SU-DHL-6 (cell line): ENCODE data around the gene SMOC2.

Source experiments
- H2AFZ ChIP-seq: fragments of 200-600 bp; sonication (generic); 2 replicates; pipeline ENCODE4 v1.6.1; 2014; ENCODE audit warnings: low read depth, mild to moderate bottlenecking, moderate library complexity, mixed read lengths, antibody characterized with exemption, low read length; ENCODE audit not compliant: severe bottlenecking
- H3F3A ChIP-seq: fragments of 200-600 bp; shearing (Covaris generic); 2 replicates; pipeline ENCODE4 v1.6.0; 2016; ENCODE audit warnings: antibody characterized with exemption, mild to moderate bottlenecking; ENCODE audit not compliant: insufficient read depth
- H3K27ac ChIP-seq: fragments of 200-600 bp; sonication (generic); 2 replicates; pipeline ENCODE4 v1.5.1; 2016; ENCODE audit warnings: low read depth, mild to moderate bottlenecking, low read length, moderate library complexity, mixed read lengths
- H3K27me3 ChIP-seq: fragments of 200-600 bp; sonication (generic), shearing (Covaris generic); 2 replicates; pipeline ENCODE4 v1.6.0; 2014; ENCODE audit warnings: mild to moderate bottlenecking, low read length
- H3K36me3 ChIP-seq: fragments of 200-600 bp; sonication (generic); 2 replicates; pipeline ENCODE4 v1.6.1; 2014; ENCODE audit warnings: mild to moderate bottlenecking, low read length, mixed read lengths
- H3K4me2 ChIP-seq: fragments of 300-600, 200-600 bp; shearing (Covaris generic), sonication (generic); 2 replicates; pipeline ENCODE4 v1.6.0; 2014; ENCODE audit warnings: low read length, low read depth, mild to moderate bottlenecking; ENCODE audit not compliant: poor library complexity, severe bottlenecking
- H3K4me3 ChIP-seq: fragments of 200-600 bp; sonication (generic); 2 replicates; pipeline ENCODE4 v1.5.1; 2014; ENCODE audit warnings: antibody characterized with exemption, low read length, mild to moderate bottlenecking, mixed read lengths; ENCODE audit not compliant: insufficient read depth, poor library complexity, severe bottlenecking
- H3K79me2 ChIP-seq: fragments of 200-600 bp; sonication (generic); 2 replicates; pipeline ENCODE4 v1.6.1; 2014; ENCODE audit warnings: mild to moderate bottlenecking, low read length, moderate library complexity; ENCODE audit not compliant: insufficient read depth
- H3K9ac ChIP-seq: fragments of 200-600 bp; sonication (generic); 2 replicates; pipeline ENCODE4 v1.7.0; 2014; ENCODE audit warnings: mild to moderate bottlenecking, low read length
- H3K9me2 ChIP-seq: fragments of 200-600 bp; sonication (generic); replicated peaks from 2 replicates; pipeline ENCODE4 v1.6.1; 2014; ENCODE audit warnings: low read length; ENCODE audit not compliant: insufficient read depth
- H3K9me3 ChIP-seq: fragments of 200-600 bp; sonication (generic); 2 replicates; pipeline ENCODE4 v1.6.1; 2014; ENCODE audit warnings: low read length, mixed read lengths; ENCODE audit not compliant: insufficient read depth
- H4K20me1 ChIP-seq: fragments of 200-600 bp; sonication (generic); 2 replicates; pipeline ENCODE4 v1.6.1; 2014; ENCODE audit warnings: low read depth, mild to moderate bottlenecking, antibody characterized with exemption, low read length, moderate library complexity, mixed read lengths
- EZH2phosphoT487 ChIP-seq: fragments of 200-600 bp; sonication (generic), shearing (Covaris generic); conservative IDR thresholded peaks from 2 replicates; pipeline ENCODE4 v1.6.1; 2018; ENCODE audit warnings: mild to moderate bottlenecking, antibody characterized with exemption, low read length, moderate library complexity, mixed read lengths
- TF ChIP-seq, protein P1 (sequence below): fragments of 200-600 bp; sonication (generic); IDR thresholded peaks from one replicate; pipeline ENCODE4 v1.5.1; 2017; ENCODE audit warnings: antibody characterized with exemption, mild to moderate bottlenecking, low read length, moderate library complexity; ENCODE audit not compliant: insufficient read depth, poor library complexity, severe bottlenecking

SMOC2 gene

GRCh38 chr6:168640768-168641167 is 199.8 kb downstream of the SMOC2 start:
- no peak overlapping the region for H3K9ac ChIP-seq
- TF ChIP-seq EZH2phosphoT487 = no peak
- TF ChIP-seq, protein P1, sequence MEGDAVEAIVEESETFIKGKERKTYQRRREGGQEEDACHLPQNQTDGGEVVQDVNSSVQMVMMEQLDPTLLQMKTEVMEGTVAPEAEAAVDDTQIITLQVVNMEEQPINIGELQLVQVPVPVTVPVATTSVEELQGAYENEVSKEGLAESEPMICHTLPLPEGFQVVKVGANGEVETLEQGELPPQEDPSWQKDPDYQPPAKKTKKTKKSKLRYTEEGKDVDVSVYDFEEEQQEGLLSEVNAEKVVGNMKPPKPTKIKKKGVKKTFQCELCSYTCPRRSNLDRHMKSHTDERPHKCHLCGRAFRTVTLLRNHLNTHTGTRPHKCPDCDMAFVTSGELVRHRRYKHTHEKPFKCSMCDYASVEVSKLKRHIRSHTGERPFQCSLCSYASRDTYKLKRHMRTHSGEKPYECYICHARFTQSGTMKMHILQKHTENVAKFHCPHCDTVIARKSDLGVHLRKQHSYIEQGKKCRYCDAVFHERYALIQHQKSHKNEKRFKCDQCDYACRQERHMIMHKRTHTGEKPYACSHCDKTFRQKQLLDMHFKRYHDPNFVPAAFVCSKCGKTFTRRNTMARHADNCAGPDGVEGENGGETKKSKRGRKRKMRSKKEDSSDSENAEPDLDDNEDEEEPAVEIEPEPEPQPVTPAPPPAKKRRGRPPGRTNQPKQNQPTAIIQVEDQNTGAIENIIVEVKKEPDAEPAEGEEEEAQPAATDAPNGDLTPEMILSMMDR = no peak
- no peak overlapping the region for H3K4me2 ChIP-seq

DNA sequence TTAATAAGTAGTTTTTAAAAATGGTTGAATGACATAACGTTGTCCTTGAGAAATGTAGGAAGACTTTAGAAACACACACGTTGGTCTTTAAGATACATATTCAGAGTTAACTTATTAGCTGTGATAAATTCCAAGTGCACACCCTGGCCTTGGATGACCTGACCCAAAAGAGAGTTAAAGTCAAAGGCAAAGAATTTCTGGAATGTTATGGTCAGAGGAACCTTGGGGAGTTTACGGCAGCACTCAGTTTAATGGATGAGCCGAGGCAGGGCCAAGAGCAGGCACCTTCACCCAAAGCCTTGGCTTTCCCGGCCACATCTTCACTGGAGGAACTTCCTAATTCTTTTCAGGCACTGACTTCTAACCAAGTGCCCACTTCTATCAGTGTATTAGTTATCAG is 200.5 kb downstream of the SMOC2 start:
- Histone ChIP-seq H3K9ac (no peak overlapping the region), H4K20me1 (no peaks in the 10 kb centered on the region), H2AFZ (no peak overlapping the region), H3K9me2 (no peaks in the 10 kb centered on the region), H3K36me3 (no peaks in the 10 kb centered on the region), H3K9me3 (no peaks in the 10 kb centered on the region), H3F3A (no peaks in the 10 kb centered on the region), H3K27ac (no peak overlapping the region), H3K4me2 (no peak overlapping the region), H3K27me3 (no peaks in the 10 kb centered on the region), H3K79me2 (no peaks in the 10 kb centered on the region), H3K4me3 (no peak overlapping the region)
- no peak for TF ChIP-seq EZH2phosphoT487
- TF ChIP-seq, protein P1 = no peak

More at GRCh38 chr6:168640768-168641167, 199.8 kb downstream of the SMOC2 start:
- H3K9me3 ChIP-seq = no peaks in the 10 kb centered on the region
- no peak overlapping the region for H3K4me3 ChIP-seq
- no peaks in the 10 kb centered on the region for H3K79me2 ChIP-seq
- no peak overlapping the region for H2AFZ ChIP-seq
- H3F3A ChIP-seq = no peaks in the 10 kb centered on the region
- no peaks in the 10 kb centered on the region for H4K20me1 ChIP-seq
- no peaks in the 10 kb centered on the region for H3K27me3 ChIP-seq
- no peaks in the 10 kb centered on the region for H3K9me2 ChIP-seq
- no peaks in the 10 kb centered on the region for H3K36me3 ChIP-seq
- no peak overlapping the region for H3K27ac ChIP-seq

DNA sequence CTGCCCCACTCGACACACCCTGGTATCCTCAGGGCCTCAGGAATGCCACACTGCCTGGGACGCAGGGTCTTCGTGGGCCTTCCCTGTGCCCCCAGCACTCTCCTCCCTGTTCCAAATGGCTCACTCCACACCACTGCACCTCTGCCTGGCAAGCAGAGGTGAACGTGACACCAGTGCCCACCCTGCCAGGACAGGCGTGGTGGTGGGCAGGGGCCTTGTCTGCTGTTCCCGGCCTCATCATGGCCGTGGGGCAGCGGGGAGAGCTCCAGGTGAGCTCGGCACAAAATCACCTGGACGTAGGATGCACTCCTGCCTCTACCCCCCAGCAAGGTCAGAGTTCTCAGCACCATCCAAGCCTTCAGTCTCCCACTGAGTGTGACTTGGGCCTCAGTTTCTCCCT is 202.4 kb downstream of the SMOC2 start:
- Histone ChIP-seq H3F3A (no peaks in the 10 kb centered on the region), H3K9me3 (no peaks in the 10 kb centered on the region), H3K9ac (no peak overlapping the region), H3K9me2 (no peaks in the 10 kb centered on the region), H2AFZ (no peak overlapping the region), H3K4me3 (no peak overlapping the region), H3K4me2 (no peak overlapping the region), H4K20me1 (no peaks in the 10 kb centered on the region), H3K27me3 (no peaks in the 10 kb centered on the region), H3K27ac (no peak overlapping the region), H3K79me2 (no peaks in the 10 kb centered on the region), H3K36me3 (no peaks in the 10 kb centered on the region)
- TF ChIP-seq EZH2phosphoT487 = no peak
- TF ChIP-seq, protein P1 = no peak
